NK-92 (cell line): ENCODE measurements around the gene BANF2.

Source experiments
- DNase-seq: peaks from one replicate; lab custom pipeline; 2025; ENCODE audit not compliant: unreplicated experiment; lab: John Stamatoyannopoulos, UW

BANF2 gene

GRCh38 chr20:17732907-17733521 is 33.2 kb downstream of the BANF2 start:
- DNase-seq = no peak

- DNase-seq = no peak
Measured at GRCh38 chr20:17733767-17734304, 34.1 kb downstream of the BANF2 start.

DNA sequence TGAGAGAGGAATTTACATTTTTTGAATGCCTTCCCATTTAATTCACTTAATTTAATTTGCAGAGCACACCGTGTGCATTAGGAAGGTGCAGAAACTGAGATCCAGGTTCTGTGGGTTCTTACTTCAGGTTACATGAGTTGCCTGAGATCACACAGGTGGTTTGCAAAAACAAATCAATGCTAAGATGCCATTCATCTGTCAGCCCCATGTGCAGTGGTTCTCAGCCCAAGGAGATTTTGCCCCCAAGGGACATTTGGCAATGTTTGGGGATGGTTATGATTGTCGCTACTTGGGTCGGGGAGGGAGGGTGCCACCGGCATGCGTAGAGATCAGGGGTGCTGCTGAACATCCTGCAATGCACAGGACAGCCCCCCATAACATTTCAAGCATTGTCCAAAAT is 34.6 kb downstream of the BANF2 start:
- no peak for DNase-seq

DNA sequence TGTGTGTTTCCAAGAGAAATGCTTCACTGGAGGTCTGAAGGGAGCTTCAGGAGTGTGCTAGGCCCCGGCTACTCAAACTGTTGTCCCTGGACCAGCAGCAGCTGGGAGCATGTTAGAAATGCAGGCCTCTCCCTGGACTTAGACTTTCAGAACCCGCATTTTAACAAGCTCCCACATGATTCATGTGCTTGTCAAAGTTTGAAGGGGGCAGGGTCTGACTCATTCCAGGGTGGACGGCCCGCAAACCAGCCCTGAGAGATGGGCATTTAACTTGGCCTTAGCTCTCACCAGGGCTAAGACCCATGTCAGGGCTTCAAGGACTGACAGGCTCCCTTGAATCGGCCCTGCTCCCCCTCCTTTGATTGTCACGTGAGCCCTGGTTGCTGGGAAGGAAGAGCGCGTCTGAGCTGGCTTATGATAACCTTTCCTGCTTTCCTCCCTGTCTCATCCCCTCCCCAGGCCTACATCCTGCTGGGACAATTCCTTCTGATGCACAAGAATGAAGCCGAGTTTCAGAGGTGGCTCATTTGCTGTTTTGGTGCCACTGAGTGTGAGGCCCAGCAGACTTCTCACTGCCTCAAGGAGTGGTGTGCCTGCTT is 35.5 kb downstream of the BANF2 start:
- DNase-seq = no peak

- DNase-seq = no peak
Measured at GRCh38 chr20:17735959-17736621, 36.3 kb downstream of the BANF2 start.

- DNase-seq = no peak
Measured at GRCh38 chr20:17738154-17738553, 38.4 kb downstream of the BANF2 start.

DNA sequence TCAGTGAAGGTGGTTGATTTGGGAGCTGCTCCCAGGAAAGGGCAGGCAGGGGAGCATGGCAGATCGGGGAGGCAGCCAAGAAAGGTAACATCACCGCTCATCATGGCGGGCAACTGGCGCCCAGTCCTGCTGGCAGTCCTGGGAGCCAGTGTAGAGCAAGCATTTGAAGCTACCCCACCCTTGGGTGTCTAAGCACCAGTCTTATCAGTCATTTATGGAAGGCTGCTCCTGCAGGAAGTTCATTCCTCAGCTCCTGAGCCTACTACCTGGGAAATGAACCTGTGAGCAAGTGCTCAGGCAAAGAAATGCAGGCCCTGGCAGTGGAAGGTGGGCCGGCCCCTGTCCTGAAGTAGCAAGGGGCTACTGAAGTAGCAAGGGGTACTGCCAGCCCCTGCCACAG is 41.5 kb downstream of the BANF2 start:
- no peak for DNase-seq

DNA sequence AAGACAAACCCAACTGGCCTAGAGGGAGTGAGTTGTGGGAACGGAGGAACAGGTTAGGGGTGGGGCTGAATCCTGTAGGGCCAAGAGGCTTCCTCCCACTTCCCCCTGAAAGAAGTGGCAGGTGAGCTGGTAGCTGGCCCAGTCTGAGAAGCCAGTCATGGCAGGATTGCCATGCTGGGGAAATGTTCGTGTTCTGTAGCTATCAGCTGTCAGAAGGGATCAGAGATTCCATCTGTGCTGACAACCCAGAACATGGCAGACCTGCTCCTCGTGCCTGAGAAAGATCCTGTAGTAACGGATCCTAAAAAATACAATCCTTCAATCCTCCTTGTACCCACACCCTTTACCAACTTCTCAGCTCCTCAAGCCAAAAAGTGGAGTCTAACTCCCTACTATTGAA is 43.0 kb downstream of the BANF2 start:
- DNase-seq = no peak

DNA sequence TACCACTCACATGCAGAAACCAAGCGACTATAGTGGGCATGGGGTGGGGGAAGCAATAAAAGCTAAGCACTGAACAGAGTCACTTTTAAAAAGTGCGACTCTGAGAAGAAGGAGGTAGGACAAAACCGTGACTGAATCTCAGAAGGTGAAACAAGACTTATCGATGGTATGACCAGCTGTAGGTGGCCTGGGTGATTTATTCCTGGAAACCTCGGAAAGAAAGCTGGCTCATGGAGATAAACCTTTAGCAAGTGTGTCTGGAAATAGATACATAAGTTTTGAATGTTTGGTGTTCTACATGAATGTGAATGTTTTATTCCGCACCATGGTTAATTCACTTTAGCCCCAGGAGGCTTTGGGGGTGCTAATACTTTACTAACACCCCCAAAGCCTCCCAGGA is 43.9 kb downstream of the BANF2 start:
- DNase-seq = no peak

- no peak for DNase-seq
Measured at GRCh38 chr20:17747431-17747846, 47.7 kb downstream of the BANF2 start.

DNA sequence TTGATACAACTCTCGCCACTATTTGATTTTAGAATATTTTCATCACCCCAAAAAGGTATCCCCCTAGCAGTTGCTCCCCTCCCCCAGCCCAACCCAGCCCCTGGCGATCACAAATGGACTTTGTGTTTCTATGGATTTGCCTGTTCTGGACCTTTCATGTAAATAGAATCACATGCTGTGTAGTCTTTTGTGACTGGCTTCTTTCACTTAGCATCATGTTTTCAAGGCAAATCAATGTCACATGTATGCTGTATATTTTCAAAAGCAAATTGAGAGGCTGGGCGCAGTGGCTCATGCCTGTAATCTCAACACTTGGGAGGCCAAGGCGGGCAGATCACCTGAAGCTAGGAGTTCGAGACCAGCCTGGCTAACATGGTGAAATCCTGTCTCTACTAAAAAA is 48.5 kb downstream of the BANF2 start:
- DNase-seq = no peak

GRCh38 chr20:17749626-17749977 is 49.8 kb downstream of the BANF2 start:
- no peak for DNase-seq

GRCh38 chr20:17749978-17750721 is 50.4 kb downstream of the BANF2 start:
- DNase-seq = no peak

GRCh38 chr20:17750722-17751045 is 50.9 kb downstream of the BANF2 start:
- no peak for DNase-seq

DNA sequence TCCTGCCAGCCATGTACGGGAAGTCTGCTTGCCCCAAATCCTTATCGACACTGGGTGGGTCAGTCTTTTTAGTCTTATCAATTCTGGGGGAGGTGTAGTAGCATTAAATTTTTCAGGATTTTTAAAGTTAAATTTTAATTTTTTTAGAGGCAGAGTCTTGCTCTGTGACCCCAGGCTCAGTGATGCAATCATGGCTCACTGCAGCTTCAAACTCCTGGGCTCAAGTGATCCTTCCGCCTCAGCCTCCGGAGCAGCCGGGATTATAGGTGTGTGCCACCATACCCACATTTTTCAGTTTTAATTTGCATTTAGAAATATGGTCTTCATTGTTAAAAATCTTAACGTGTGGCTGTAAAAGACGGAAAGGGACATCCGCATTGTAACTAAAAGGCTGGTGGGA is 51.9 kb downstream of the BANF2 start:
- no peak for DNase-seq

DNA sequence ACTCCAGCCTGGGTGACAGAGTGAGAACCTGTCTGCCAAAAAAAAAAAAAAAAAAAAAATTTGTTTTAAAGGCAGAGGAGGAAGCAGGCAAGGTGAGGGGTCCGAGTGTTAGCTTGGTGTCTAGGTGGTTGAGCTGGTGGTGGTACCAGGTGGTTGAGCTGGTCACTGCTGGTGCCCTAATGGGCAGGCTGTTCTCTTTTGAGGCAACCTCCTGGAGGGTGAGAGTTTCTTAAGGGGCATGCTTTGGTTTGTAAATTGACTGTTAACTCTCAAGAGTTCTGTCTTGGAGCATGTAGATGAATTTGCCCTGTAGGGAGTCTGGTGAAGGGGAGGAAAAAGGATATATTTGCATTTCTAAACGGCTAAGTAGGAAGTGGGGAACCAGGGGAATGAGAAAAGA is 52.7 kb downstream of the BANF2 start:
- no peak for DNase-seq

DNA sequence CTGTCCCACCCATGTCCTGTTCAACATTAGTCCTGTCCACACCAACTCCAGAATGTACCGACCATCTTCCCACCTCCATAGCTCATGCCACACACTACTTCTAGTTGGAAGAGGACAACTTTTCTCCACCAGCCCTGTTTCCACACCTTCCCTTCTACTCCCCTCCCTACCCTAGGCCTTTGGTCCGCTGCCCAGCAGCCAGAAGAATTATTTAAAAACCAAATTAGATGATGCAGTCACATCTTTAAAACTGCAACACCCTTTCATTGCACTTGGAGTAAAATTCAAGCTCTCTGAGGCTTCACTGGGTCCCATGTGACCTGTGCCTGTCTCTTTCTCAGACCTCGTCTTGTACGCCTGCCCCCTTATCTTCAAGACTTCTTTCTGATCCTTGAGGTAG is 53.8 kb downstream of the BANF2 start:
- no peak for DNase-seq

DNA sequence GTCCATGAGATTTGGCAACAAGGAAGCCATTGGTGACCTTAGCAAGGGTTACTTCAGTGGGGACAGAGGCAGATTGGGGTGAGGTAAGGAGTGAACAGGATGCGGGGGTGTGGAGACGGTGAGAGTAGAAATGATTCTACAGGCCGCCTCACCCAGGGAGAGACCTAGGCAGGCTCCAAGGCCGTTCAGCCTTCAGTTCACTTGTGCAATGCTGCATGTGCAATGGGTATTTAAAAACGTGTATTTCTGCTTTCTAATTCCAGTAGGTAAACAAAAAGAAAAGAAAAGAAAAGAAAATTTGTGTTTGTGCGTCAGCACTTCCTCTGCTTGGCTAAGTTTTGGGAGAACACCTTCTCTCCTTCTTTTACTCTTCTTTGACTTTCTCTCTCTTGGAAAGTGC is 56.8 kb downstream of the BANF2 start:
- no peak for DNase-seq

DNA sequence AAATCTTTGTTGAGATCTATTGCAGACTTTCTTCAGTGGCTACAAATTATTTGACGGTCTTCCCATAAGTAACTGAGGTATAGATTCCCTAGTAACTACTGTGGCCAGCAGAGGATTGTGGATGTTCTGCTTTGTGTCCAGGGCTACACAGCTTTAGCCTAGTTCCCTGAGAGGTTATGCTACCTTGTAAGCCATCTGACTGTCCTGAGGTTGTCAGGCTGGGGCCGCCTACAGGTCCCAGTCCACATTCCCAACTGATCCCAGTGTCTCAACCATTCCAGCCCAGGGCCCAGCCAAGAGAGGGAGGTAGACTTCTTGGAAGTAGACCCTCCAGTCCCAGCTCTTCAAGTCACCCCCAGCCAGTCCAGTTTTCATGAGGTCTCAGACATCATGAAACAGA is 57.7 kb downstream of the BANF2 start:
- DNase-seq = no peak

- no peak for DNase-seq
Measured at GRCh38 chr20:17758010-17758409, 58.2 kb downstream of the BANF2 start.

- no peak for DNase-seq
Measured at GRCh38 chr20:17758512-17758911, 58.7 kb downstream of the BANF2 start.

GRCh38 chr20:17759449-17759848 is 59.7 kb downstream of the BANF2 start:
- no peak for DNase-seq
